Measurements from ENCODE around the gene STOM.

STOM gene

DNA sequence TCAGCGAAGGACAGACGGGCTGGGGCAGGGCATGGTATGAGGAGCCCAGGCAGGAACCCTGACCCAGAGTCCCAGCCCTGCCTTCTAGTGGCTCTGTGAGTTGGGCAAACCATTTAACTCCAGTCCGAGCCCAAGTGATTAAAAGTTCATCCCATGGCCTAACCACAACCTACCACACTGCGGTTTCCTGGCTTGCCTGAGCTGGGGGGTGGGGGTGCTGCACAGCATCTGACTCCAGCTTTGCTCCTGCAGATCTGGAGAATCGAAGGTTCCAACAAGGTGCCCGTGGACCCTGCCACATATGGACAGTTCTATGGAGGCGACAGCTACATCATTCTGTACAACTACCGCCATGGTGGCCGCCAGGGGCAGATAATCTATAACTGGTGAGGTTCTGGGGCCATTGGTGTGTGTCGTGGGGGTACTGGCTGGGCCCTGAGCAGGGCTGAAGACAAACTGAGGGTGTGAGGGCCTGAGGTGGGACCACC lies 49.0 kb downstream of the STOM start:
- peak in 1 of 2 donors; percentile 14 for DNase-seq (ENCODE audit: low read depth in 2 of 2)

DNA sequence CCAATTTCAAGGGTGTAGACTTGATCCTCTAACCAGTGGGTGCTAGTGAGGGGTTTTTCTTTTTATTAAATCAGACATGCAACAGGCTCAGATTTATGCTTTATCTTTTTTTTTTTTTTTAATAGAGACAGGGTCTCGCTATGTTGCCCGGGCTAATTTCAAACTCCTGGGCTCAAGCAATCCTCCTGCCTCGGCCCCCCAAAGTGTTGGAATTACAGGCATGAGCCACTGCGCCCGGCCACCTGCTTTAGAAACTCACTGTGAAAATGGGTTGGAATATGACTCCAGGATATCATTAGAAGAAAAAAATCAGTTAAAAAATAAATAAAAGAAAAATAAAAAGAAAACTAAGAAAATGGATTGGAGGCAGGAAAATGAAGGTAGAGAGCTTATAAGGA lies 50.7 kb downstream of the STOM start:
- no peak for DNase-seq (ENCODE audit: low read depth in 2 of 2)

DNA sequence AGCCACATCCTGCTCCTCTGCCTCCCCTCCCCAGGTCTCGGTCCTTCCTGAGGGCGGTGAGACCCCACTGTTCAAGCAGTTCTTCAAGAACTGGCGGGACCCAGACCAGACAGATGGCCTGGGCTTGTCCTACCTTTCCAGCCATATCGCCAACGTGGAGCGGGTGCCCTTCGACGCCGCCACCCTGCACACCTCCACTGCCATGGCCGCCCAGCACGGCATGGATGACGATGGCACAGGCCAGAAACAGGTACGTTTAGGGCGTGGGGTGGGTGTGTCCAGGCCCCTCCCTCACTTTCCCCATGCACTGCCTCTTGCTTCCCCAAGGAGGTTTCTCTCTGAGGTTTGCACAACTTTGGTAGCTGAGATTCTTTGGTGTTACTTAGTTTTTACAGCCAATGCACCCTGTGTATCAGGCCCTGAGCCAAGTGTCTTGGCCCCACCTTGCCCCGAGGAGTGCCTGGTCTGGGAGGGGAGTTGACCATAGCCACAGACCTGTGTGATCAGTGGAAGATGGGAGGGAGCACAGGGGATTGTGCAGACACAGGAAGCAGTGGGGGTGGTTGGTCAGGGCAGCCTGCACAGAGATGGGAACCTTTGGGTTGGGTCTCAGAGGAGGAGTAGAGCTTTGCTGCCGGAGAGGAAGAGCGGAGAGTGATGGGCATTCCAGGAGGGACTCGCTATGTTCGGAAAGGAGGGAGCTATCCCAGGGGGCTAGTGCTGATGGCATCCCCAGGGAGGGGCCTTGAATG lies 51.2 kb downstream of the STOM start:
- DNase-seq (ENCODE audit: low read depth in 2 of 2), result no peak

DNA sequence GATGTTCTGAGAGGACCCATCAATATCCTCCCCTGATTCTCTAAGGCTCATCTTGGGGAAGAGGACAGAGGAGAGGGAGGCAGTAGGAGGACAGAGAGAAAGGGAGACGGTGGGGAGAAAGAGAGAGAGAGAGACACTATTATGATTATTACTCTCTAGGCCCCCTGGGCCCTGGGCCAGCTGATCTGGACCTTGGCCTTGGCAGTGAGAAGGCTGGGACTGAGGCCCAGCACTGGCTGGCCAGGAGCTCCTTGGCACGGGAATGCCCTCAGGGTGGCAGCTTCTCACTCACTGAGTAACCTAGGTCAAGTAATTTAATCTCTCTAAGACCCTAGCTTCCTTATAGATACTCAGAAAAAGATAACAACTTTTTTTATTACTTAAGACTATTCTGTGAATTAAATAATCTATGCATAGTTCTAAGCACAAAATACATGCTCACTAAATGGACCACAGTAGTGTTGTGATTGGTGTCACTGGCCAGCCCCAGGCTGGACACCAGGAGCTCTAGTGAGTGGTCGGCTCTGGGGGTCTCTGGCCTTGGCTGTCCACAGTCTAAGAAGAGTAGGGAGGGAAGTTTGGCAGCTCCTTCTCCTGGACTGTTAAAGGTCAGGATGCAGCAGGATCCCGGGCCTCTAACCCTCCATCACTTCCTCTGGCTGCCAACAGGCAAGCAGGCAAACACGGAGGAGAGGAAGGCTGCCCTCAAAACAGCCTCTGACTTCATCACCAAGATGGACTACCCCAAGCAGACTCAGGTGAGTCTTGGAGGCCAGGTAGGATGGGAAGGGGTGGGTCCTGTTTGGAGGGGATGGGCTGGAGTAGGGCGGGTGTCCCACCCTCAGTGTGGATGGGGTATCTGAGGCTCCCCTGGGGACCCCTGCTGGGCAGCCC lies 52.1 kb downstream of the STOM start:
- no peak for DNase-seq (ENCODE audit: low read depth in 2 of 2)

DNA sequence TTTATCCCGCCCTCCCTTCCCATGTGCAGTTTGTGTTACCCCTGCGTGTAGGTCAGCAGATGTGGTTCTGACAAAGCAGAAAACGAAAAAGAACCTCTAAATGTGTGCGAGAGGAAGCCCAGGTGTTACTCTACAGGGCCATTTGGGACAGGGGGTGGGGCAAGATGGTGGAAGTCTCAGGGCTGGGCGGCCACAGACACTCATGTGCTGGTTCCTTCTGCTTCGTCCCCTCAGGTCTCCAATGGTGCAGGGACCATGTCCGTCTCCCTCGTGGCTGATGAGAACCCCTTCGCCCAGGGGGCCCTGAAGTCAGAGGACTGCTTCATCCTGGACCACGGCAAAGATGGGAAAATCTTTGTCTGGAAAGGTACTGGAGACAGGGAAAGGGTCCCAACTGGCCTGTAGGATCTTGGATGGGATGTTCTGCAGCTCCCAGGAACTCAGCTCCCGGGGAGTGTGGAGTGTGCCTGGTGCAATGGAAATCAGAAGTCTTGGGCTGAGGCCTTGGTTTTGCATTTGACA lies 53.1 kb downstream of the STOM start:
- no peak for DNase-seq (ENCODE audit: low read depth in 2 of 2)

DNA sequence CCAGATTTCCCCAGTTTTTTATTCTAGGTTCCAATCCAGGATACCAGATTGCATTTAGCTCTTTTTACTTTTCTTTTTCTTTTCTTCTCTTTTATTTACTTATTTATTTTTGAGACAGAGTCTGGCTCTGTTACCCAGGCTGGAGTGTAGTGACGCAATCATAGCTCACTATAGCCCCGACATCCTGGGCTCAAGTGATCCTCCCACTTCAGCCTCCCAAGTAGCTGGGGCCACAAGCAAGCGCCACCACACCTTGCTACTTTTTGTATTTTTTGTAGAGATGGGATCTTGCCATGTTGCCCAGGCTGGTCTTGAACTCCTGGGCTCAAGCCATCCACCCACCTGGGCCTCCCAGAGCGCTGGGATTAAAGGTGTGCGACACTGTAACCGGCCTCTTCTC lies 53.7 kb downstream of the STOM start:
- DNase-seq (ENCODE audit: low read depth in 2 of 2), result no peak

DNA sequence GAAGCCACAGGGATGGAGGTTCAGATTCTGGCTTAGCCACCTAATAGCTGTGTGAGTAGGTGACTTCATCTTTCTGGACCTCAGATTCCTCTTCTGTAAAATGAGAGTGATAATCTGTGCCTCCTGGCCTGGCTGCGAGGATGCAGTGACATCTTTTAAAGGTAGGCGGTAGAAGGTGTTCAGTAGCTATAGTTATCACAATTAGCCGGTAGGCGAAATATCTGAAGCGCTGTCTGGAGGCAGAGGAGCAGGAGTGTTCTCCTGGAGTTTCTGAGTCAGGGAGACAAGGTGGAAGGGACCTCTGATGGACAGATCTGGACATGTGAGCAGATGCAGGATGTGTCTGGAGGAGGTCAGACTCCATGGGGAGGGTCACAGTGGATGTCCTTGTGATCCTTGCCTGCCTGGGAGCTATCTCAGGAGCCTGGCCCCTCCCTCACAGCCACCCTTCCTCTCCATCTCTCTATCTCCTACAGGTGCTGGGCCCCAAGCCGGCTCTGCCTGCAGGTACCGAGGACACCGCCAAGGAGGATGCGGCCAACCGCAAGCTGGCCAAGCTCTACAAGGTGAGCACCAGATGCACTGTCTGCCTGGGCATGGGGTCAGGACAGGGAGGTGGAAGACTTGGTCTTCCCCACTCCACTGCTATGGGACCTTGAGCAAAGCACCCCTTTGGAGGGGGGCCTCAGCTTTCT lies 56.4 kb downstream of the STOM start:
- no peak for DNase-seq (ENCODE audit: low read depth in 2 of 2)

DNA sequence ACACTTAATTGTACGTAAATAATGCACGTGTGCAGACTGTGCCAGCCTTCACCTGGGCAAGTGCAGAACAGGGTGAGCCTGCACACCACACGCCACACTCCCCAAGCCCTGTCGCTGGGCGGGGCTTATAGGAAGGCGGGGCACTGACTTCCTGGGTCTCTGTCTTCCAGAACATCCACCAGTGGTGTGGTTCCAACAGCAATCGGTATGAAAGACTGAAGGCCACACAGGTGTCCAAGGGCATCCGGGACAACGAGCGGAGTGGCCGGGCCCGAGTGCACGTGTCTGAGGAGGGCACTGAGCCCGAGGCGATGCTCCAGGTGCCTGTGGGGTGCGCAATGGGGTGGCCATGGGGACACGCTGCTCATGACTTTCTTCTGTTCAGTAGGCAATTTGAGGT lies 57.9 kb downstream of the STOM start:
- DNase-seq (ENCODE audit: low read depth in 2 of 2), result no peak

DNA sequence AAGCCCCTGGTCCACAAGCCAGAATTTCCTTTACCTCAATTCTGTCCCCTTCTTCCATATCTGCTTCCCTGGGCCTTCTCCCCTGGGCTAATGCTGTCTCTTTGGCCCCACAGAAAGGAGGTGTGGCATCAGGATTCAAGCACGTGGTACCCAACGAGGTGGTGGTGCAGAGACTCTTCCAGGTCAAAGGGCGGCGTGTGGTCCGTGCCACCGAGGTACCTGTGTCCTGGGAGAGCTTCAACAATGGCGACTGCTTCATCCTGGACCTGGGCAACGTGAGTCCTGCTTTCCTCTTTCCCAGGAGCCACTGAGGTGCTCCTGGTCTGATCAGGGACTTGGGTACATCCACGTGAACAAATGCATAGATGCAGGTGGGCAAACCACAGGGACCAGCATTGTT lies 59.5 kb downstream of the STOM start:
- DNase-seq (ENCODE audit: low read depth in 2 of 2), result no peak

DNA sequence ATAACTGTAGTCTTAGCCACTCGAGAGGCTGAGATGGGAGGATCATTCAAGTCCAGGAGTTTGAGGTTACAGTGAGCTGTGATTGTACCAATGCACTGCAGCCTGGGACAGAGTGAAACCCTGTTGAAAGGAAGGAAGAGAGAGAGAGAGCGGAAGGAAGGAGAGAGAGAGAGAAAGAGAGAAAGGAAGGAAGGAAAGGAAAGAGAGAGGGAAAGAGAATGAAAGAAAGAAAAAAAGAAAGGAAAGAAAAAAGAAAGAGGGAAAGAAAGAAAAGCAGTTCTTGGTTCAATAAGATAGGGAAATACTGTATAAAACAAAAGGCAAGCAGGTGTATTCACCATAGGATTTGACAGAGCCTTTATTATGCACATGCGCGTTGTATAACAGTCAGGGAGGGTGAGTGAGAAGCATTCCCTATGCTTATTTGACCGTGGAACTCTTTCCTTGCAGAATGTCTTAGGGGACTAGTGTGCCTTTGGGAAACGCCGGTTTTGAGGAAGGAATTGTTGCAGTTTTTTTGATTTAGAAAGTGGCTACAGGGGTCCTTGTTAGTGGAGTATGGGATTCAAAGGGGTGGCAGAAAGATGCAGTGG lies 60.1 kb downstream of the STOM start:
- DNase-seq (ENCODE audit: low read depth in 2 of 2), result no peak

DNA sequence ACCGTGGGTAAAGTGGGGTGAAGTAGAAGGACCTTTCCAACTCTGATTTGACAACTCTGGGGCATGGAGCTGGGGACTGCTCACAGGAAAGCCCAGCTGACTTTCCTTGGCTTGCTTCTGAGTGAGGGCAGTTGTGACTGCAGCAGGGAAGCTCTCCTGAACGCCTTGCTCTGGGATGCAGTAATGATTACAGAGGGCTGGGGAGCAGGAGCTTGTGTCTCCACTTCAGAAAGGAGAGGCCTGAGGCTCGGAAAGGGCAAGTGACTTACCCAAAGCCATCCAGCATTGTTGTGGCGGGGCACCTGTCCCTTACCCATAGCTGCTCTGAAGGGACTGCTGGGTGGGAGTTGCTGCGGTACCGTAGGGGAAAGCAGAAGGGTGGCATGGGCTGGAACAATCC lies 60.9 kb downstream of the STOM start:
- DNase-seq (ENCODE audit: low read depth in 2 of 2), result no peak

DNA sequence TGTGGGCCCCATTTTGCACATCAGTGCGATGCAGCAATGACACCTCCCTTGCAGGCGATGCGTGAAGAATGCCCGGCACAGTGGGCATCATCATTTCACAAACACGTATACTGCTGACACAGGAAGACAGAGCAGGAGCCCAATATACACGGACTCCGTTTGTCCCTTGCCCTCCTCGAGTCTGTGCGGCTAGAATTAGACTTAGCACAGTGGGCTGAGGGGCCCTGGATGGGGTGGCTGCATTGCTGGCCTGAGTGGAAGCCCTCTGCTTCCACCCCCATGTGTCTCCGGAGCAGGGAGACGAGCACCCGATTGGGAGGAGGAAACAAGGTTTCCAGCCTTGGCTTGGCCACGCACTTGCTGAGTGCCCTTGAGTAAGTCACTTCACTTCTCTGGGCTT lies 61.3 kb downstream of the STOM start:
- no peak for DNase-seq (ENCODE audit: low read depth in 2 of 2)

DNA sequence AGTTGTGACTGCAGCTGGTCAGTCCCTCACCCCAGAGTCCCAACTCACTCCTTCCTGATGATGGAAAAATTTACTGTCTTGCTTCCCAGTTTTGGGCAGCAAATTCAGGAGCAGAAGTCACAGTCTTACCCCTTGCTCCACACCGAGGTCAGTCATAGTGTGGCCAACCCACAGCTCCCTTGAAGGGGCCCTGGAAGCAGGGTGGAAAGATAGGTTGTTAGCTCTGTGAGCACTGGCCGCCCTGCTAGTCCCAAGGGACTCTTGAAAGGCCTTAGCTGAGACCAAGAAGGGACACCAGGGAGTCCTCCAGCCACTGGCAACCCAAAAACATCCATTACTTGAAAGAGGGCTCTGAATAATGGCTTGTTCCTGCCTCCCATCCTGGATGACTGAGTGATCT lies 62.1 kb downstream of the STOM start:
- no peak for DNase-seq (ENCODE audit: low read depth in 2 of 2)

DNA sequence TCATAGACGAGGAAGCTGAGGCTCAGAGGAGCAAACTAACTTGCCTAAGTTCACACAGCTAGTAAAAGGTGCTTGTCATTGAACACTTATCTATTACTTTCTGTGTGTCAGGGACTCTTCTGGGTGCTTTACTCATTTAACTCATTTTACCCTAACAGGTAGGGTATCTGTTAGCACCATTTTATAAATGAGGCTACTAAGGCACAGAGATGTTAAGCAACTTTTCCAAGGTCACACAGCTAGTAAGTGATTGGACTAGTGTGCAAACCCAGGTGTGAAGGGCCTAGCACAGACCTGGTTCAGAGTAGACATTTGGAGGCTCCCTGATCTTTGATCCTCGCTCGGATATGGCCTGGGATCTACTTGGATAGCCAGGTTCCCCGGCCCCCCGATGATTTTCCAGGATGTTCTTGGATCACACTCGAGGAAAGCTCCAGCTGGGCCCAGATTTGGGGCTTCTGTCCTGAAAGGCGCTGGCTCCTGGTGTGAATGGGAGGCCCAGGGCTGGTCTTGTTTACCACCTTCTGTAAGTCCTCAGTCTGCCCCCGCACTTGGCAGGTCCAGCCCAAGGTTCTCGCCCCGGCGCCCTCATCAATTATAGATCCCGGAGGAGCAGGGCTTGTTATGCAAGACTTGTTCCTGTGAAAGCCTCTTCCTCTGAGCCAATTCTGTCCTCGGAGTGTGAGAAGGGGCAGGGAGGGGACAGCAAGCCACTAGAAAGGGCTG lies 64.6 kb downstream of the STOM start:
- DNase-seq (ENCODE audit: low read depth in 2 of 2), result no peak

DNA sequence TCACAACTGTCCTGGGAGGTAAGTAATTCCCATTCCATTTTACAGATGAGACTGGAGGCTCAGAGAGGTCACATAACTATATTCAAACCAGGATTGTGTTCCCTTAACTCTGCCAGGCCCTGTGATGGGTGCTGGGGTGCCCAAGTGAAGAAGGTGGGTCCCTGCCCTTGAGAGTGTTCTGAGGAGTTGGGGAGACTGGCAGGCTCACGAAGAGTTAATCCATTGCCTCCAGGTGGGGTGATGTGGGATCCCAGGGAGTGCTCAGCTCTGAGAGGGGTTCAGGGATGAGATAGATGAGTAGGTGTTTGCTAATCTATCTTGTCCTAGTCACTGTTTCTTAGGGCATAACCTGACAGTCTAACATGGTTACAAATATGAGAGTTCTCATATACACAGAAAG lies 65.3 kb downstream of the STOM start:
- no peak for DNase-seq (ENCODE audit: low read depth in 2 of 2)

DNA sequence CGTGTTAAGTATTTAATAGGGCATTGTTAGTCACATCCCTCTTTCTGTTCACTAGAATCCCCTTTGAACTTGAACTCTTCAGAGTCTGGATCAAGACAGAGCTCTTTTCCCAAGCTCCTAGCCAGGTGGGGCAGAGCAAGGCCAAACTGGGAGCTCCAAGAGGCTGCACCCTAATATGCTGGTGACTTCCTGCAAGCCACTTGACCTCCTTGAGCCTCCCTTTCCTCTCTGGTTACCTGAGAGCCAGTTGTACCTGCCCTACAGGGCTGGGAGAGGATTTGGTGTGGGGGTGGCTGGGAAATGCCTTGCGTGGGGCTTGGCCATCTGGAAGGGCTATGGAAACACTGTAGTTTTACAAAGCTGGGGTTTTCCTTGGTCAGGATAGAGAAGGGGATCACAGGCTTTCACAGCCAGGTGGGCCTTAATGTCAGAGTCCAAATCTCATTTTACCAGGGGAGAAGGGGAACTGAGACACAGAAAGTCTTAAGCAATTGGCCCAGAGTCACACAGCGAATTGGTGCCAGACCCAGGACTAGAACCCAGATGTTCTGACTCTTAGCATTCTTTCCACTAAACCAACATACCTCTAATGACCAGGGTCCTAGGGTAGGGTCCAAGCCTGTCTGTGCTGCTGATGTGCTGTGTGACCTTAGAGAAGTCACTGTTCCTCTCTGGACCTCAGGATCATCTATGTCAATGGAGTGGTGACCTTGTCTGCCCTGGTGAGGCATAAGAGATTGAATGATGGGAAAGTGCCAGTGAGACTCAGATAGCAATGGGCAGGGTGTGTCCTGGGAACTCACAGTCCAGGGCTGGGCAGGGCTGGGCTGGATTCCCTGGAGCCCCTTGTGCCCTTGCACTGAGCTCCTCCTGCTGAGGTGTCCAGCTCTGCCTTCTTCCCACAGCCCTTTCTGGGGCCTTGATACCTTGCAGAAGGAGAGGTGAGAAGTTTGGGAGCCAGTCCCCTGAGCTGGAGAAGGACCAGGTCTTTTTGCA lies 66.3 kb downstream of the STOM start:
- no peak for DNase-seq (ENCODE audit: low read depth in 2 of 2)

DNA sequence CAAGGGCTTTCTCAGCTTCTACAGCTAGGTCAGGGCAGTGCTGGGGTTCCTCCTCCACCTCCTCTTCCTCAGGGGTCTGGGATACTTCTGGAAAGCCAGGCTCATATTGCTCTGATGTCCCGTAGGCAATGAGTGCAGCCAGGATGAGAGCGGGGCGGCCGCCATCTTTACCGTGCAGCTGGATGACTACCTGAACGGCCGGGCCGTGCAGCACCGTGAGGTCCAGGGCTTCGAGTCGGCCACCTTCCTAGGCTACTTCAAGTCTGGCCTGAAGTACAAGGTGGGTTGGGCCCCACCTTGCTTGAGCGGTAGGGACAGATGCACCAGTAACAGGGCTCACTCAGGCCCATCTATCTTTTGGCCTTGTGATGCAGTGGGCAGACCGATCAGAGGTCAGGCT lies 67.3 kb downstream of the STOM start:
- no peak for DNase-seq (ENCODE audit: low read depth in 2 of 2)

DNA sequence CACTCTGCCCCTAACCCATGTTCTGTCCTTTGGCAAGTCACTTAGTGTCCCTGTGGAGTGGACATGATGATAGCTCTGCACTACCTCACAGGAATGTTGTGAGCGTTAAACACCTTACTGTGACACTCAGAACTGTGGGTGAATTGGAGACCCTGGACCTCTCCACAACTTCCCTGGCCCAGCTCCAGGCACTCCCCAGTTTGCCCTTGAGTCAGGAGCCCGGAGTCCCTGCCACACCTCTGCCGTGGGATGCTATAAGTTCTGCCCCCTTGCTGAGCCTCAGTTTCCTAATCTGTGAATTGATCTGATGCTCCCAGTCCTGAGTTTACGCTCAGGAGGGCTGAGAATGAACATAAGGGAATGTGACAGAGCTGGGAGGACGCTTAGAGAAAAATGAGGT lies 67.7 kb downstream of the STOM start:
- no peak for DNase-seq (ENCODE audit: low read depth in 2 of 2)

DNA sequence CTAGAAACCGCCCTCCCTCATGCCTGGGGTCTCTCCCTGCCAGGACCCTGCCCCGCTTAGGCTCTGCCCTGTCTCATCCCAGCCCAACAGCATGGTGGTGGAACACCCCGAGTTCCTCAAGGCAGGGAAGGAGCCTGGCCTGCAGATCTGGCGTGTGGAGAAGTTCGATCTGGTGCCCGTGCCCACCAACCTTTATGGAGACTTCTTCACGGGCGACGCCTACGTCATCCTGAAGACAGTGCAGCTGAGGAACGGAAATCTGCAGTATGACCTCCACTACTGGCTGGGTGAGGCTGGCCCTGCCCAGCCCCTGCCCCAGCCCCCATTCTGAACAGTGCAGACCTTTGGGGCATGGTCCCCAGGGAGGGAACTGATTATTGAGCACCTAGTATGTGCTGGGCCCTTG lies 68.2 kb downstream of the STOM start:
- DNase-seq (ENCODE audit: low read depth in 2 of 2), result no peak
